Renal cortical epithelial cell (primary cell): ENCODE data around the gene STOX2. TPM values are rescaled to one million over a fixed set of nuclear protein-coding genes. Genes with fewer than 3 reads are reported as not detected.

Experiments used
- DNase-seq: peaks from one replicate; pipeline ENCODE4 v3.0.0-alpha.2; 2011; ENCODE audit warnings: low read depth
- total RNA-seq: library from RNA; depleted of rRNA; stranded (reverse); fragments of >200 nt; gene quantifications from 2 replicates; pipeline ENCODE4 v1.2.3, GENCODE V29; 2014

Gene STOX2
- total RNA-seq, 1 donor from 2014 or later = 16.4 TPM

- peak; percentile 71 for DNase-seq
These were observed 82.2 kb downstream of the STOX2 start for GRCh38 chr4:183986971-183987946.

- peak; percentile 94 for DNase-seq
These were observed 82.9 kb downstream of the STOX2 start for GRCh38 chr4:183987987-183988392.

GRCh38 chr4:183988874-183989273 lies 83.8 kb downstream of the STOX2 start:
- DNase-seq = no peak

GRCh38 chr4:183989461-183989860 lies 84.4 kb downstream of the STOX2 start:
- DNase-seq = peak; percentile 8

GRCh38 chr4:183989931-183990330 lies 84.8 kb downstream of the STOX2 start:
- DNase-seq = no peak

GRCh38 chr4:183993676-183994075 lies 88.6 kb downstream of the STOX2 start:
- no peak for DNase-seq

GRCh38 chr4:183995570-183995969 lies 90.5 kb downstream of the STOX2 start:
- no peak for DNase-seq

GRCh38 chr4:183996868-183997267 lies 91.8 kb downstream of the STOX2 start:
- no peak for DNase-seq

- DNase-seq = no peak
These were observed 94.3 kb downstream of the STOX2 start for GRCh38 chr4:183999435-183999834.

- no peak for DNase-seq
These were observed 95.6 kb downstream of the STOX2 start for GRCh38 chr4:184000457-184001396.

- DNase-seq = no peak
These were observed 98.3 kb downstream of the STOX2 start for GRCh38 chr4:184003433-184003832.

GRCh38 chr4:184007891-184008290 lies 102.8 kb downstream of the STOX2 start:
- peak; percentile 54 for DNase-seq

- DNase-seq = no peak
These were observed 105.6 kb downstream of the STOX2 start for GRCh38 chr4:184010696-184011095.

GRCh38 chr4:184011826-184012380 lies 106.8 kb downstream of the STOX2 start:
- DNase-seq = no peak

- DNase-seq = no peak
These were observed 107.8 kb downstream of the STOX2 start for GRCh38 chr4:184012937-184013336.

GRCh38 chr4:184014301-184014700 lies 109.2 kb downstream of the STOX2 start:
- no peak for DNase-seq

GRCh38 chr4:184016759-184017668 lies 111.9 kb downstream of the STOX2 start:
- no peak for DNase-seq

GRCh38 chr4:184019076-184019475 lies 114.0 kb downstream of the STOX2 start:
- DNase-seq = peak; percentile 3

- DNase-seq = no peak
These were observed 114.8 kb downstream of the STOX2 start for GRCh38 chr4:184019667-184020623.

GRCh38 chr4:184021389-184021788 lies 116.3 kb downstream of the STOX2 start:
- peak; percentile 9 for DNase-seq
